Body of pancreas (tissue), 4 donors: Measurements from ENCODE around the gene ASCC2. TPM values are rescaled to one million over a fixed set of nuclear protein-coding genes. Genes with fewer than 3 reads are reported as not detected.
"Not testable (repeated sequence)": the region's sequence is repeated elsewhere in the genome, so short reads cannot be mapped to it uniquely, and the experiment has no call there.

Experiments used
- ATAC-seq: fragments of 150-250 bp; one replicate; pipeline ENCODE4 v1.9.1; 2016
- DNase-seq, 4 donors: peaks; one replicate each; pipeline ENCODE4 v3.0.0-alpha.2; 2019
- H3K27ac ChIP-seq, 4 donors: fragments of 200-600 bp; sonication (generic); 1 replicate in 3 of 4; 2 replicates in 1 of 4; pipeline versions ENCODE4 v1.5.1 to v1.6.1; 2016 to 2019; ENCODE audit warnings: mild to moderate bottlenecking in 1 of 4, mixed read lengths in 1 of 4, moderate library complexity in 1 of 4
- H3K27me3 ChIP-seq, 2 donors: fragments of 200-600 bp; sonication (generic); one replicate each; pipeline ENCODE4 v1.6.0; 2016; ENCODE audit warnings: mild to moderate bottlenecking in 1 of 2
- H3K36me3 ChIP-seq, 2 donors: fragments of 200-600 bp; sonication (generic); replicated peaks in 1 of 2; 2 replicates each; pipeline ENCODE4 v1.5.1; 2016; ENCODE audit warnings: low read depth in 2 of 2; ENCODE audit not compliant: insufficient read depth in 1 of 2
- H3K4me1 ChIP-seq: fragments of 200-600 bp; sonication (generic); one replicate; pipeline ENCODE4 v1.6.0; 2016
- H3K4me3 ChIP-seq, 2 donors: fragments of 200-600 bp; sonication (generic); 1 replicate in 1 of 2; 2 replicates in 1 of 2; pipeline ENCODE4 v1.5.1; 2016 to 2019
- H3K9me3 ChIP-seq, 3 donors: fragments of 200-600 bp; sonication (generic); 1 replicate in 2 of 3; 2 replicates in 1 of 3; pipeline ENCODE4 v1.5.1; 2016
- POLR2A ChIP-seq, 3 donors: fragments of 450-650 bp; IDR thresholded peaks; one replicate each; pipeline ENCODE4 v1.6.1; 2016; ENCODE audit warnings: antibody characterized with exemption in 3 of 3, mild to moderate bottlenecking in 2 of 3
- WGBS, 2 donors: methylation state at CpG; one replicate each; pipeline ENCODE4 v1.1.5; 2017; 5-methylcytosine and 5-hydroxymethylcytosine counted together
- intact Hi-C: fragments of 100-400 bp; cut with DNase I; formaldehyde crosslinking; loops from one replicate; pipeline ENCODE4 v1.15.1; 2023
- total RNA-seq, 2 donors: library from RNA; depleted of rRNA; stranded (reverse); fragments of >200 nt; gene quantifications; one replicate each; pipeline ENCODE4 v1.1.0, GENCODE V29; 2016
- TF ChIP-seq, protein P1 (sequence below), 7 experiments: fragments of 450-650 bp in 4 of 7; fragments of 200-600 bp in 3 of 7; sonication (generic) in 3 of 7; IDR thresholded peaks; one replicate each; pipeline ENCODE4 v1.5.1; 2016 to 2019; ENCODE audit warnings: antibody characterized with exemption in 7 of 7

The ASCC2 gene
- total RNA-seq, 2 donors from 2014 or later = 34.3 to 42.0 TPM

DNA sequence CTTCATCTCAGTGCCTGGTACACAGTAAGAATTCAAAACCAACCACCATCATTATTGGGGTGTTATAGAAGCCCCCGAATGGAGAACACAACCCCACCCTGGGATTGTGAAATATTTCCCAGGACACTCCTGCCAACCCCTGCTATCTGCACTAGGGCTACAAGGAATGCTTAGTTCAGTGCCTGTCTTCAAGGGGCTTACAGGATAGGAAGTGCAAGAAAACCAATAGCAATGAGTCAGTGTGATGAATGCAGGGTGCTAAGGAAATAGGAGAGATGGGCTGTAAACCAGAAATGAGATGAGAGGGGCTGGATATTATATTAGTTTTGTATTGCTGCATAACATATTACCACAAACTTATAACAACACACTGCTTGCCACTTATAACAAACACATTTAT lies 965 bp upstream of the ASCC2 start:
- Histone ChIP-seq H3K36me3 (no peaks in the 10 kb centered on the region), H3K9me3 (no peaks in the 10 kb centered on the region), H3K27ac (peak overlapping the region in 3 of 4 donors; percentile 63 to 83 (median 81)), H3K27me3 (no peaks in the 10 kb centered on the region), H3K4me1 (peaks cover 16% of the 10 kb centered on the region), H3K4me3 (no peak overlapping the region)
- intact Hi-C loops = no loop called here
- 38 to 50% methylated on average over 1 of the region's 1 CpG for WGBS, 2 donors
- TF ChIP-seq, protein P1, sequence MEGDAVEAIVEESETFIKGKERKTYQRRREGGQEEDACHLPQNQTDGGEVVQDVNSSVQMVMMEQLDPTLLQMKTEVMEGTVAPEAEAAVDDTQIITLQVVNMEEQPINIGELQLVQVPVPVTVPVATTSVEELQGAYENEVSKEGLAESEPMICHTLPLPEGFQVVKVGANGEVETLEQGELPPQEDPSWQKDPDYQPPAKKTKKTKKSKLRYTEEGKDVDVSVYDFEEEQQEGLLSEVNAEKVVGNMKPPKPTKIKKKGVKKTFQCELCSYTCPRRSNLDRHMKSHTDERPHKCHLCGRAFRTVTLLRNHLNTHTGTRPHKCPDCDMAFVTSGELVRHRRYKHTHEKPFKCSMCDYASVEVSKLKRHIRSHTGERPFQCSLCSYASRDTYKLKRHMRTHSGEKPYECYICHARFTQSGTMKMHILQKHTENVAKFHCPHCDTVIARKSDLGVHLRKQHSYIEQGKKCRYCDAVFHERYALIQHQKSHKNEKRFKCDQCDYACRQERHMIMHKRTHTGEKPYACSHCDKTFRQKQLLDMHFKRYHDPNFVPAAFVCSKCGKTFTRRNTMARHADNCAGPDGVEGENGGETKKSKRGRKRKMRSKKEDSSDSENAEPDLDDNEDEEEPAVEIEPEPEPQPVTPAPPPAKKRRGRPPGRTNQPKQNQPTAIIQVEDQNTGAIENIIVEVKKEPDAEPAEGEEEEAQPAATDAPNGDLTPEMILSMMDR (IDR thresholded peaks at IDR 0.05) = no peak
- TF ChIP-seq POLR2A (IDR thresholded peaks at IDR 0.05) = no peak
- no peak for DNase-seq
- ATAC-seq = no peak

DNA sequence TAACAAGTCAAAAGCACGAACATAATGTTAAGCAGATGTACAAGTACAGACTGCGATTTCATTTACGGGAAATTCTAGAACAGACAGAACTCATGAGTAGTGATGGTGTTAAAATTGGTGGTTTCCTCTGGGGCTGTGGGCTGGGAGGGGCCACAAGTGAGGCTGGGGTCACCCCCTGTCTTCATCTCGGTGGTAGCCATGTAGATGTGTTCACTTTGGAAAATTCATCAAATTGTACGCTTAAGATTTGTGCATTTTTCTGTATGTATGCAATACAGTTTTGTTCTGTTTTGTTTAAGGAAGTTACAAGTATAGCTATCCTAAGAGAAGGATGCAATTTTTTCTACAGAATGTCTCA lies 504 bp upstream of the ASCC2 start:
- TF ChIP-seq, protein P1 (IDR thresholded peaks at IDR 0.05) = no peak
- no peak for TF ChIP-seq POLR2A (IDR thresholded peaks at IDR 0.05)
- 18 to 19% methylated on average over 5 of the region's 5 CpGs for WGBS, 2 donors
- intact Hi-C loops = no loop called here
- H3K27me3 ChIP-seq = no peaks in the 10 kb centered on the region
- H3K36me3 ChIP-seq = no peaks in the 10 kb centered on the region
- ATAC-seq = peak; percentile 3
- H3K4me3 ChIP-seq = peak overlapping the region in 1 of 2 donors; percentile 95
- H3K27ac ChIP-seq = peak overlapping the region; percentile 47 to 83 (median 72)
- no peak for DNase-seq
- no peaks in the 10 kb centered on the region for H3K9me3 ChIP-seq
- peaks cover 16% of the 10 kb centered on the region for H3K4me1 ChIP-seq

DNA sequence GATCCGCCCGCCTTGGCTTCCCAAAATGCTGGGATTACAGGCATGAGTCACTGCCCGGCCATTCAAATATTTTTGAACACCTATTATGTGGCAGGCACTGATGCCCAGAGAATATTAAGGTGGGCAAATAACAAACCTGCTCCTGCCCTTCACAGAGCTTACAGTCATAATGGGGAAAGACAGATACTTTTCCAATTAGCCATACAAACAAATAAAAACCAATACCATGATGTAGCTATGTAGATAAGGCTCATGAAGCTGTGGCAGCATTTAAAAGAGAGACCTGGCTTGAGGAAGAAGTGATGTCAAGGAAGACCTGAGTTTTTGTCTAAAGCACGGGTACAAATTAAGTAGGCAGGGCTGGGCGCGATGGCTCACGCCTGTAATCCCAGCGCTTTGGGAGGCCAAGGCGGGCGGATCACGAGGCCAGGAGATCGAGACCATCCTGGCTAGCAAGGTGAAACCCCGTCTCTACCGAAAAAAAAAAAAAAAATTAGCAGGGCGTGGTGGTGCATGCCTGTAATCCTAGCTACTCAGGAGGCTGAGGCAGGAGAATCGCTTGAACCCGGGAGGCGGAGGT lies 1.2 kb downstream of the ASCC2 start:
- H3K9me3 ChIP-seq, H3K36me3 ChIP-seq, intact Hi-C loops, H3K27ac ChIP-seq, ATAC-seq, DNase-seq, H3K27me3 ChIP-seq, H3K4me3 ChIP-seq: not testable (repeated sequence)
- 86 to 90% methylated on average over 17 to 18 of the region's 18 CpGs for WGBS, 2 donors
- H3K4me1 ChIP-seq = peaks cover 16% of the 10 kb centered on the region

DNA sequence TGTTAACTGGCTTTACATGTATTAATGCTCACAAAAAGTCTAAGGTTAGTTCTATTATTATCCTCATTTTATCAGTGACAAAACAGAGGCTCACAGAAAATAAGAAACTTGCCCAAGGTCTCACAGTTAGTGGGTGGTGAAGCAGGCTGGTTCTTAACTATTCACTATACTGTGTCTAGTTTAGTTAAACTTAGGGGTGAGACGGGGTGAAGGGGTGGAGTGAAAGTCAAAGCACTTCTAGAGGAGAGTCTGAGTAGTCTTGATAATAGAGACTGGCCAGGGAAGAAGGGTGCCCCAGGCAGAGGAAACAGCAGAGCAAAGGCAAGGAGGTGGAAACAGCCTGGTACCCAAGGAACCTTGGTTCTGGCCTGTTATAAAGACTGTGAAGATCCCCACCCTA lies 4.0 kb downstream of the ASCC2 start:
- intact Hi-C loops = no loop called here
- Histone ChIP-seq H3K27me3 (no peaks in the 10 kb centered on the region), H3K27ac (no peak overlapping the region), H3K36me3 (peaks cover 0 to 5% of the 10 kb centered on the region in 2 donors), H3K4me1 (peaks cover 16% of the 10 kb centered on the region), H3K4me3 (no peak overlapping the region), H3K9me3 (no peaks in the 10 kb centered on the region)
- DNase-seq = no peak
- ATAC-seq = no peak
- 80 to 92% methylated on average over 1 of the region's 1 CpG for WGBS, 2 donors
- TF ChIP-seq, protein P1 (IDR thresholded peaks at IDR 0.05) = no peak
- no peak for TF ChIP-seq POLR2A (IDR thresholded peaks at IDR 0.05)

DNA sequence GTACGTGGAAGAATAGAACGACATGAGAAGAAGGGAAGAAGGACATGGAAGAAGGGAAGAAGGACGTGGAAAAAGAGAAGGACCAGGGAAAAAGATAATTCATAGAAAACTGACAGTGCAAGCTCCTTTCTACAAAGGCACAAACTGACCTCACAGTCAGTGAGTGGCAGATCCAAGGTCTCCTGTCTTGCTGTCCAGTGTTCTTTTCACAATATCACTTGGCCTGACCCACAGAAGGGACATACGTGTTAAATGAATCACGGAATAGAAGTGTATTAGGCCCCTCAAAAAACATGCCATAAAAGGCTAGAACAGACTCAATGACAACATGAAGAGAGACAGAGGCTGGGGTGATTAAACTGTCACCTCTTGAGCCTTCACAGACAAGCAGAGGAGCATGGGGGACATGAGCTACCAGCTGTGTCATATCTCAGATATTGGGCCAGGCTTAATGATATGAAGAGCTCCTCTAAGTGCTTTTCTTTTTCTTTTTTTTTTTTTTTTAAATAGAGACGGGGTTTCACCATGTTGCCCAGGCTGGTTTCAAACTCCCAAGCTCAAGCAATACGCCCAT lies 4.6 kb downstream of the ASCC2 start:
- intact Hi-C loops = no loop called here
- DNase-seq (no peak), ATAC-seq (no peak)
- H3K36me3 ChIP-seq = peaks cover 0 to 5% of the 10 kb centered on the region in 2 donors
- H3K27me3 ChIP-seq = no peaks in the 10 kb centered on the region
- H3K27ac ChIP-seq = no peak overlapping the region
- H3K4me1 ChIP-seq = peaks cover 13% of the 10 kb centered on the region
- H3K9me3 ChIP-seq = no peaks in the 10 kb centered on the region
- H3K4me3 ChIP-seq = no peak overlapping the region
- WGBS, 2 donors = 88 to 92% methylated on average over 7 of the region's 7 CpGs
- TF ChIP-seq, protein P1 (IDR thresholded peaks at IDR 0.05) = no peak
- TF ChIP-seq POLR2A (IDR thresholded peaks at IDR 0.05) = no peak
